Peyer's patch (tissue), 4 donors: ENCODE measurements around the gene XIRP2.

ENCODE experiments used
- CTCF ChIP-seq, 6 experiments: fragments of 450-650 bp in 4 of 6; fragments of 200-600 bp in 2 of 6; sonication (generic) in 1 of 6; IDR thresholded peaks; one replicate each; pipeline ENCODE4 v1.5.1; 2017 to 2019; ENCODE audit warnings: antibody characterized with exemption in 6 of 6, mild to moderate bottlenecking in 3 of 6, moderate library complexity in 1 of 6
- POLR2A ChIP-seq, 2 donors: fragments of 450-650 bp; IDR thresholded peaks; one replicate each; pipeline ENCODE4 v1.5.1; 2017; ENCODE audit warnings: antibody characterized with exemption in 2 of 2, mild to moderate bottlenecking in 2 of 2, moderate library complexity in 2 of 2

GRCh38 chr2:167287212-167287611, 398.9 kb downstream of the XIRP2 start:
- no peak for TF ChIP-seq CTCF (IDR thresholded peaks at IDR 0.05)
- TF ChIP-seq POLR2A (IDR thresholded peaks at IDR 0.05), result no peak
